EL (cell line): ENCODE measurements around the gene EGLN1.

ENCODE experiments used
- DNase-seq: peaks from one replicate; pipeline ENCODE4 v3.0.0-alpha.2; 2016

The EGLN1 gene

GRCh38 chr1:231420959-231421545 is 1.0 kb downstream of the EGLN1 start:
- peak; percentile 45 for DNase-seq

GRCh38 chr1:231420299-231420958 is 1.7 kb downstream of the EGLN1 start:
- DNase-seq = peak; percentile 33

- no peak for DNase-seq
Observed at GRCh38 chr1:231419738-231420298, 2.3 kb downstream of the EGLN1 start.

DNA sequence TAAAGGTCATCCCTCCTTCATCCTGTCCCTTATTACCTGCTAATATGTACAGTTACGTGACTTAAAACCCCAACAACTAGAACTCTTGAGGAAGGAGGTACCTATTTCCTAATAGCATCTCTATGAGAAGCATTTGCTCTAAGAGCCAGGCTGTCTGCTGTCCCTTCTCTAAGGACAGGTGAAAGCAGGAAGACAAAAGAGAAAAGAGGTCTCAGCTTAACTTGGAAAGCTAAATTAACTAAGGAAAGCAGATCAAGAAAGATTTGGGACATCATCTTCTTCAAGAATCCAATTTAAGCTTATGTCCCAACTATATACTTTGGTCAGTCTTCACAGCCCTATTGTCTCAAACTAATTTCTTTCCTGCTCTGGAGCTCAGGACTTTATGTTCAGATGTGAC is 2.9 kb downstream of the EGLN1 start:
- no peak for DNase-seq

- DNase-seq = no peak
Observed at GRCh38 chr1:231418741-231419107, 3.4 kb downstream of the EGLN1 start.

GRCh38 chr1:231418101-231418740 is 3.9 kb downstream of the EGLN1 start:
- DNase-seq = no peak

DNA sequence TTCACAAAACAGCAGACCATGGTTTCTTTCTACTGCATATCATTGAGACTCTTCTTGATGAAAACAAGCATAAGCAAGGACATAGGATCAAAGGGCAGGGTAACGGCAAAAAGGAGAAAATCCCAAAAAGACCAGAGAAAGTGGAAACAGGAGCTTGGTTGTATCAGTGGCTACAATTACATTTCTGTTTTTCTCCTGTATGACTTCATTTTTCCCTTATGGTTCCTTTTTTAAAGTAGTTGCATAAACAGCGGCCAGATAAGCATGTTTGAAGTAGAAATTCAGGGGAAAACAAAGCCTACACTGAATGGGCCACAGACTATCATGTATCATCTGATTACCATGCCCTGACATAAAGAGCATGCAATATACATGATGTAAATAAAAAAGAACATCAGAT is 4.6 kb downstream of the EGLN1 start:
- DNase-seq = no peak

DNA sequence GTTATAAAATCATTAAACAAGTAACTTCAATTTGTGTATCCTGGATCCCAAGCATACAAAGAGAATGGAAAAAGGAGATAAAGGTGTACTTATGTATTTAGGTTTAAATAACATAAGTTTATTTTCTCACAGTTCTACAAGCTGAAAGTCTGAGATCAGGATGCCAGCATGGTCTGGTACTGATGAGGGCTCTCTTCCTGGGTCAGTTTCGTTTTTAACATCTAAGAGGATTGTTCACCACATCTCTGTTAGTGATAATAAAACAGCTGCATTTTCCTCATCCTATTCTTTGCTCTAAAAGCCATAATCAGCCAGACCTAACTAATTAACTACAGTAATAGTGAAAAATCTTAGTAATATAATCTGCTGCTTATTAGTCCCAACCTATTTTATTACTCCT is 5.2 kb downstream of the EGLN1 start:
- DNase-seq = no peak

- DNase-seq = no peak
Observed at GRCh38 chr1:231415018-231415583, 7.0 kb downstream of the EGLN1 start.

DNA sequence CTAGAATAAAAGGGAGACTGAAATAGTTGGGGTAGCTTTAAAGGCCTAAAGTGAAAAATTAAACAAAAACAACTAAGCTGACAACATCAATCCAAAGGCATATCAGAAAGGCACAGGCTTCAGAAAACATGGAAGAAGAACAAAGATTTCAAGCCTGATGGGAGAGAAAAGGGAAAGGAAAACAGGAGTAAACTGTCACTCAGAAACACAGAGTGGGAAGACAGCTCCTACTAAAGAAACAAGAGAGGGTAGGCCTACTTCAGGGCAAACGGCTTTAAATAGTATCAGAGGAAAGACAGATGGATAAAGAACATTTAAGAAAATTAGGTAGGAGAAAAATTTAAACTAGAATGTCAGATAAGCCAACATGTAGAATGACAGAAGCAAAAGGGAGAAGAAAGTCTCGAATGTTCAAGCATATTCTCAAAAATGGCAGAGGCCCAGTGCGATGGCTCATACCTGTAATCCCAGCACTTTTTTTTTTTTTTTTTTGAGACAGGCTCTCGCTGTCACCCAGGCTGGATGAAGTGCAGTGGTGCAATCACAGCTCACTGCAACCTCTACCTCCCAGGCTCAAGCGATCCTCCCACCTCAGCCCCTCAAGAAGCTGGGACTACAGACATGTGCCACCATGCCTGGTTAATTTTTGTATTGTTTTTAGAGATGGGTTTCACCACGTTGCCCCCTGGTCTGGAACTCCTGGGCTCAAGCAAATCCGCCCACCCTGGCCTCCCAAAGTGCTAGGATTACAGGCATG is 7.6 kb downstream of the EGLN1 start:
- no peak for DNase-seq

DNA sequence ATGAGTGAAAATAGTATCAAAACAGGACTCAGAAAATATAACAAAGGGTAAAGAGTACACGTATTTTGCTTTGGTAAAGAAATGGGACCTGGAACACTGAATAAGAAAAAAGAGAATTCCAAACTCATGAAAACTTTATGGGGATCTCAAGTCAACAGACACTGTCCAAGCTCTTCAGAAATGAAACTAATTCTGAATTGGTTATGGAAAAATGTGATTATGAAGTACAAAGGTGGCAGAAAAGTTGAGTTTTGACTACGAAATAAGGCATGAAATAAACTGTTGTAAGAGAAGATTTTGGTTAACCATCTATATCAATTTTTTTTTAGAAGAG is 8.4 kb downstream of the EGLN1 start:
- DNase-seq = no peak

- DNase-seq = no peak
Observed at GRCh38 chr1:231411036-231411531, 11.0 kb downstream of the EGLN1 start.

GRCh38 chr1:231410036-231410612 is 12.0 kb downstream of the EGLN1 start:
- DNase-seq = peak; percentile 36

GRCh38 chr1:231408528-231409094 is 13.5 kb downstream of the EGLN1 start:
- no peak for DNase-seq

GRCh38 chr1:231407547-231408396 is 14.3 kb downstream of the EGLN1 start:
- peak; percentile 48 for DNase-seq

DNA sequence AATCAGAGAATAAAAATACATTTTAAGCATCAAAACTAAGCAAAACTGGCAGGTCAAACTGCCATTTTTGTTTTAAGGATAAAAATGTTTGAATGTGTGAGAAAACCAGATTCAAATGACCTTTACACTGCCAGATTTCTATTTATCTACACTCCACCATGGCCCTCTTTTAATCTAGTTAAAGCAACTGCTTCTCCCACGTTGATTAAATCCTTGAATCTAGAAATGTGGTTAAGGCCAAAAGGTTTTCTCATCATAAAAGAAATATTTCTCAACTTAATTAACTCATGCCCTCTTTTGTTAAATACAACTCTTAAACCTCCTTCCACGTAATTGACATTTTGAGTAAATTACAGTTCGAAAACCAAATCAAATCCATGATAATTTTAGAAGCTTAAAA is 15.0 kb downstream of the EGLN1 start:
- DNase-seq = no peak

GRCh38 chr1:231404318-231404717 is 17.8 kb downstream of the EGLN1 start:
- DNase-seq = no peak

DNA sequence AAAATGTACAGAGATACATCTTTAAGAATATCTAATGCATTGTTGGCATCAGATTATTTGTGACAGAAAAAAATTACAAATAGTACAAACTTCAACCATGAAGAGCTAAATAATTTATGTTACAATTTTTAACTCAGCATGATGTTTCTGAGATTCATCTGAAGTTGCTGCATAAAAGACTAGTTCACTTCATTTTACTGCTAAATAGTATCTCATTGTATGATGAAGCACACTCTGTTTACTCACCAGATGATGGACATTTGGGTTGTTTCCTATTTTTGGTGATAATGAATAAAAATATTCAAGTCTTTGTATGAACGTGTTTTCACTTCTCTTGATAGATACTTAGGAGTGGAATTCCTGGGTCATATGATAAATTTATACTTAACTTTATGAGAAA is 20.6 kb downstream of the EGLN1 start:
- DNase-seq = no peak

DNA sequence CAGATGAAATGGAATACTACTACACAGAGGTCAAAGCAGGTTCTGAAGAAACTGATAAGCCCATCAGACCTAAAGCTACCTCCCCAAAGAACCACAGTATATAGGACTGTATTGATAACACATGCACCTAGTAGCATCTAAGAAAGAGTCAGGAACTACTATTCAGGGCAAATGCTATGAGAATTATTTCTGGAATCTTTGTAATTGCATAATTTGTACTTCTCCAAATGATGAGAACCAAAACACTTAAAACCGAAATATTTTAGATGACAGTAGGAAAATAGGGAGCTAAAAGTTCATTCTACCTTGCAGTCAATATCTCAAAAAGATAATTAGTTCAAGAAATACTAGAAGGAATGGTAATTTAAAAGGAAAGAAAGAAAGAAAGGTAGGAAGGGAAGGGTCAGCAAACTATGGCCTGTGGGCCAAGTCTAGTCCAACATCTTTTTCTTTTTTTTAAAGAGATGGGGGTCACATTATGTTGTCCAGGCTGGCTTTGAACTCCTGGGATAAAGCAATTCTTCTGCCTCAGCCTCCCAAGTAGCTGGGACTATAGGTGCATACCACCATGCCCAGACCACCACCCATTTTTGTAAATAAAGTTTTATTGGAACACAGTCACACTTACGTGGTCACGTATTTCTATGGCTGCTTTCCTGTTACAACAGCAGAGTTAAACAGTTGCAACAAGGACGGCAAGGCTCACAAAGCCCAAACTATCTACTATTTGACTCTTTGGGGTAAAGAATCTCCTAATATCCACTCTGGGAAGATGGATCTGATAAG is 24.0 kb downstream of the EGLN1 start:
- no peak for DNase-seq

- DNase-seq = peak; percentile 29
Observed at GRCh38 chr1:231396643-231397042, 25.4 kb downstream of the EGLN1 start.

- DNase-seq = no peak
Observed at GRCh38 chr1:231395998-231396390, 26.1 kb downstream of the EGLN1 start.
